PC-3 (cell line): ENCODE results near the gene BSG. TPM values are rescaled to one million over a fixed set of nuclear protein-coding genes. Genes with fewer than 3 reads are reported as not detected.

Experiments used
- ATAC-seq: fragments of 200-7000 bp; cut with Tn5 transposase; 2 replicates; pipeline ENCODE4 v1.9.1; 2020; ENCODE audit warnings: mild to moderate bottlenecking, moderate library complexity
- BruUV-seq: library from RNA; stranded (reverse); fragments of 400-500 nt; replicated peaks from 2 replicates; lab custom pipeline; 2021; lab: Mats Ljungman, UMichigan
- CTCF ChIA-PET: fragments of 300-600 bp; sonication (Branson Sonifier 250); formaldehyde crosslinking; loops from one replicate; lab custom pipeline; 2022; ENCODE audit warnings: antibody characterized with exemption; lab: Charles Lee
- POLR2A ChIA-PET: fragments of 300-600 bp; sonication (Branson Sonifier 250); formaldehyde crosslinking; loops from one replicate; lab custom pipeline; 2022; ENCODE audit warnings: antibody characterized with exemption; ENCODE audit not compliant: unreplicated experiment; lab: Charles Lee
- DNase-seq: peaks from one replicate; pipeline ENCODE4 v3.0.0-alpha.2; 2015
- H2AFZ ChIP-seq: fragments of 300-600 bp; sonication (generic); 2 replicates; pipeline ENCODE4 v1.6.0; 2016; ENCODE audit warnings: antibody characterized with exemption, low read length
- H3F3A ChIP-seq: fragments of 300-600 bp; sonication (generic); one replicate; pipeline ENCODE4 v1.6.0; 2017; ENCODE audit warnings: antibody characterized with exemption, low read length, control low read depth, mild to moderate bottlenecking; ENCODE audit not compliant: unreplicated experiment
- H3K27ac ChIP-seq: fragments of 300-600 bp; sonication (generic); 2 replicates; pipeline ENCODE4 v1.5.1; 2016; ENCODE audit warnings: mild to moderate bottlenecking, low read length
- H3K27me3 ChIP-seq: fragments of 300-600 bp; sonication (generic); 2 replicates; pipeline ENCODE4 v1.6.1; 2016; ENCODE audit warnings: low read length, mixed read lengths
- H3K36me3 ChIP-seq: fragments of 300-600 bp; sonication (generic); 2 replicates; pipeline ENCODE4 v1.6.1; 2016; ENCODE audit warnings: low read depth, mixed run types, low read length, mixed read lengths
- H3K4me1 ChIP-seq: fragments of 300-600 bp; sonication (generic); 2 replicates; pipeline ENCODE4 v1.5.1; 2016; ENCODE audit warnings: low read length; ENCODE audit not compliant: insufficient read depth
- H3K4me2 ChIP-seq: fragments of 300-600 bp; sonication (generic); 2 replicates; pipeline ENCODE4 v1.6.0; 2016; ENCODE audit warnings: low read length
- H3K4me3 ChIP-seq: fragments of 300-600 bp; sonication (generic); 2 replicates; pipeline ENCODE4 v1.5.1; 2016; ENCODE audit warnings: mild to moderate bottlenecking, low read length, mixed read lengths
- H3K79me2 ChIP-seq: fragments of 300-600 bp; sonication (generic); 2 replicates; pipeline ENCODE4 v1.6.1; 2017; ENCODE audit warnings: low read length, mixed read lengths
- H3K9ac ChIP-seq: fragments of 300-600 bp; sonication (generic); 2 replicates; pipeline ENCODE4 v1.6.0; 2016; ENCODE audit warnings: mild to moderate bottlenecking, low read length
- H3K9me2 ChIP-seq: fragments of 300-600 bp; sonication (generic); replicated peaks from 2 replicates; pipeline ENCODE4 v1.6.1; 2016; ENCODE audit warnings: mixed run types, low read length, mixed read lengths
- H3K9me3 ChIP-seq: fragments of 300-600 bp; sonication (generic); 2 replicates; pipeline ENCODE4 v1.6.1; 2016; ENCODE audit warnings: low read length, mixed read lengths
- H4K20me1 ChIP-seq: fragments of 300-600 bp; sonication (generic); 2 replicates; pipeline ENCODE4 v1.6.1; 2016; ENCODE audit warnings: low read length, mixed read lengths
- EZH2 ChIP-seq: fragments of 300-600 bp; sonication (generic); IDR thresholded peaks from one replicate; pipeline ENCODE4 v1.6.1; 2017; ENCODE audit warnings: antibody characterized with exemption, mild to moderate bottlenecking, low read length; ENCODE audit not compliant: unreplicated experiment
- EZH2phosphoT487 ChIP-seq: fragments of 300-600 bp; sonication (generic); IDR thresholded peaks from 2 replicates; pipeline ENCODE4 v1.6.1; 2018; ENCODE audit warnings: mild to moderate bottlenecking, antibody characterized with exemption, low read length, borderline replicate concordance
- intact Hi-C: fragments of 100-400 bp; cut with micrococcal nuclease; formaldehyde crosslinking; loops from 2 replicates; pipeline ENCODE4 v1.9.0; 2023
- total RNA-seq: library from RNA; depleted of rRNA; stranded (reverse); fragments of >200 nt; gene quantifications from 2 replicates; pipeline ENCODE4 v1.2.3, GENCODE V29; 2014
- TF ChIP-seq, protein P1 (sequence below): fragments of 300-600 bp; sonication (generic); conservative IDR thresholded peaks from 2 replicates; pipeline ENCODE4 v1.5.1; 2017; ENCODE audit warnings: antibody characterized with exemption, low read depth, mild to moderate bottlenecking, low read length

BSG gene
- total RNA-seq, 1 experiment from 2014 or later, result 458 TPM

DNA sequence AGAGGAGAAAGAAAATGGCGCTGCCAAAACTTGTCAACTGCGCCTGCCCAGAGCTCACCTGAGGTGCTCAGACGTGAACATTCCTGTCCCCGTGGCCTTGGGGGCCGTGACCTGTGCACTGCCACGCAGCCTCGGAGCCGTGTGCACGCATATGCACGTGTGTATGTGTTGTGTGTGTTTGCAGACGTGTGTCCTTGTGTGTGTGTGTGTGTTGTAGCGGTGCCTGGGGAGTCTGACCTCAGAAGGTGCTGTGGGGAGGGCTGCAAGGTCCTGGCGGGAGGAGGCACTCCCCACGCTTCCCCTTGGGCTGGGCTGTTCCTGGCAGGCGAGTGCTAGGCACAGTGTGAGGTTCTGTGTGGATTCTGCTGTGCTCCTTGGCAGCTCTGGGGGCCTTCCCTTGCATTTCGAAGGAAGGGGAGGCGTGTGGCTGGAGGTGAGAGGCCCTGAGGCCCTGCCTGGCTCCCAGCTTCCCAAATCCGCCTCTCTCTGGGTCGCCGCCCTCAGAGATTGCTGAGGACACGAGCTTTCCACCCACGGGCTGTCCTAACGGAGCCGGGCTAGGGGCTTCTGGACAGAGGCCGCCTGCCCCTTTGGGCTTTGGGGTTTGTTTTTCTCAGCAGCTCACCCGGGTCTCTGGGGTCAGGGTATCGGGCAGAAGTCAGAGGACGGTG is 4.5 kb downstream of the BSG start:
- POLR2A ChIA-PET, result interaction anchor here (0.6 kb wide), 2 partner anchors 174 to 318 kb away, joined by 3 to 6 read pairs; no protein-coding TSS in a partner anchor
- CTCF ChIA-PET, result no interaction called here
- TF ChIP-seq EZH2phosphoT487, result no peak
- TF ChIP-seq EZH2, result no peak
- TF ChIP-seq, protein P1, sequence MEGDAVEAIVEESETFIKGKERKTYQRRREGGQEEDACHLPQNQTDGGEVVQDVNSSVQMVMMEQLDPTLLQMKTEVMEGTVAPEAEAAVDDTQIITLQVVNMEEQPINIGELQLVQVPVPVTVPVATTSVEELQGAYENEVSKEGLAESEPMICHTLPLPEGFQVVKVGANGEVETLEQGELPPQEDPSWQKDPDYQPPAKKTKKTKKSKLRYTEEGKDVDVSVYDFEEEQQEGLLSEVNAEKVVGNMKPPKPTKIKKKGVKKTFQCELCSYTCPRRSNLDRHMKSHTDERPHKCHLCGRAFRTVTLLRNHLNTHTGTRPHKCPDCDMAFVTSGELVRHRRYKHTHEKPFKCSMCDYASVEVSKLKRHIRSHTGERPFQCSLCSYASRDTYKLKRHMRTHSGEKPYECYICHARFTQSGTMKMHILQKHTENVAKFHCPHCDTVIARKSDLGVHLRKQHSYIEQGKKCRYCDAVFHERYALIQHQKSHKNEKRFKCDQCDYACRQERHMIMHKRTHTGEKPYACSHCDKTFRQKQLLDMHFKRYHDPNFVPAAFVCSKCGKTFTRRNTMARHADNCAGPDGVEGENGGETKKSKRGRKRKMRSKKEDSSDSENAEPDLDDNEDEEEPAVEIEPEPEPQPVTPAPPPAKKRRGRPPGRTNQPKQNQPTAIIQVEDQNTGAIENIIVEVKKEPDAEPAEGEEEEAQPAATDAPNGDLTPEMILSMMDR, result no peak

DNA sequence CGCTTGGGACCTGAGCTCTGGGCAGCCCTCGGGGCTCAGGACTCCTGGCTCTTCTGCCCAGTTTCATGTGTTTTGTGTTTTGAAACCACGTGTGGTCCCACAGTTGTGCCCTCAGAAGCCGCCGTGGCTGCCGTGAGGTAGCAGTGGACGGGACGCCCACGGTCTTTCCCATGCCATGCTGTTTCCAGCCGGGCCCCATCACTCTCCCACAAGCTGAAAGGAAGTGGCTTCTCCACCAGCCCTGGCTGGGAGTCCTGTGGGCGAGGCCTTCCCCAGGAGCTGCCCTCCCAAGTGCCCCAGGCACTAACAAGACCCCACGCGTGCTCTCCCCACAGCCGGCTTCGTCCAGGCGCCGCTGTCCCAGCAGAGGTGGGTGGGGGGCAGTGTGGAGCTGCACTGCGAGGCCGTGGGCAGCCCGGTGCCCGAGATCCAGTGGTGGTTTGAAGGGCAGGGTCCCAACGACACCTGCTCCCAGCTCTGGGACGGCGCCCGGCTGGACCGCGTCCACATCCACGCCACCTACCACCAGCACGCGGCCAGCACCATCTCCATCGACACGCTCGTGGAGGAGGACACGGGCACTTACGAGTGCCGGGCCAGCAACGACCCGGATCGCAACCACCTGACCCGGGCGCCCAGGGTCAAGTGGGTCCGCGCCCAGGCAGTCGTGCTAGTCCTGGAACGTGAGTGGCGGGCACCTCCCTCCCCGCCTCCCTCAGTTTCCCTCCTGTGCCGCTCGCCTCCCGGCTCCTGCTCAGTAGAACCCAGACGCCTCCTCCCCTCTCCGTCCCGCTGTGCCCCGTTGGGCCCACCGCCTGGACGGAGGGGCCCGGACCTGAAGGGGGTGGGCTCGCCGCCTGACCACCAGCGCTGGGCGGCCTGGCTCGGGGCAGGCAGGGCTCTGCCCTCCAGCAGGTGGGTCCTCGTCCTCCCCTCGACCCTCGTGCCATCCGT is 5.3 kb downstream of the BSG start:
- intact Hi-C loops, result loop anchor here (10.0 kb wide), 1 partner anchor 57 kb away; the partner anchor contains the start of genes FGF22 and POLRMT
- DNase-seq, result no peak
- Histone ChIP-seq H3K4me2 (no peak overlapping the region), H3K27me3 (no peaks in the 10 kb centered on the region), H3K4me3 (no peak overlapping the region), H4K20me1 (peaks cover 57% of the 10 kb centered on the region), H3K4me1 (peaks cover 20% of the 10 kb centered on the region), H3K27ac (no peak overlapping the region), H3F3A (no peaks in the 10 kb centered on the region), H3K9ac (no peak overlapping the region), H3K79me2 (peaks cover 77% of the 10 kb centered on the region), H2AFZ (no peak overlapping the region), H3K9me3 (no peaks in the 10 kb centered on the region), H3K36me3 (no peaks in the 10 kb centered on the region; the same call in 1 of the 2 replicates), H3K9me2 (no peaks in the 10 kb centered on the region)
- no TSS peak for BruUV-seq
- POLR2A ChIA-PET, result no interaction called here
- CTCF ChIA-PET, result no interaction called here
- TF ChIP-seq, protein P1, result no peak
- TF ChIP-seq EZH2phosphoT487, result no peak
- TF ChIP-seq EZH2, result no peak
- no peak for ATAC-seq

More for the DNA sequence above, 4.5 kb downstream of the BSG start:
- H3K9me3 ChIP-seq, result no peaks in the 10 kb centered on the region
- intact Hi-C loops, result loop anchor here (10.0 kb wide), 1 partner anchor 58 kb away; the partner anchor contains the start of genes FGF22 and POLRMT
- H3F3A ChIP-seq, result no peaks in the 10 kb centered on the region
- H3K4me2 ChIP-seq, result peak overlapping the region; percentile 81
- H2AFZ ChIP-seq, result no peak overlapping the region
- H4K20me1 ChIP-seq, result peaks cover 57% of the 10 kb centered on the region
- no peak for ATAC-seq
- H3K4me1 ChIP-seq, result peaks cover 20% of the 10 kb centered on the region
- no peaks in the 10 kb centered on the region for H3K9me2 ChIP-seq
- BruUV-seq, result no TSS peak
- H3K27ac ChIP-seq, result peak overlapping the region; percentile 53; the same call in 1 of the 2 replicates
- no peak overlapping the region for H3K9ac ChIP-seq
- no peaks in the 10 kb centered on the region; the same call in 1 of the 2 replicates for H3K36me3 ChIP-seq
- no peak for DNase-seq
- no peak overlapping the region; the same call in 1 of the 2 replicates for H3K4me3 ChIP-seq
- H3K79me2 ChIP-seq, result peaks cover 80% of the 10 kb centered on the region
- H3K27me3 ChIP-seq, result no peaks in the 10 kb centered on the region
